NCI-H128 (cell line): ENCODE measurements around the gene TAS1R3.
A peak's percentile ranks its signal among the peaks of the same experiment; 100 is the strongest.

Experiments used
- DNase-seq: peaks from one replicate; lab custom pipeline; 2025; ENCODE audit not compliant: unreplicated experiment; lab: John Stamatoyannopoulos, UW

The TAS1R3 gene

GRCh38 chr1:1331068-1331965 lies at the start of gene TAS1R3:
Gene TAS1R3 (plus strand): TSS chr1:1331280. CDS start chr1:1331346, 66 bp downstream.
- DNase-seq: no peak

- DNase-seq: no peak
These were observed 49.4 kb upstream of the TAS1R3 start for GRCh38 chr1:1281533-1282321.

- DNase-seq: no peak
These were observed 48.1 kb upstream of the TAS1R3 start for GRCh38 chr1:1282998-1283397.

DNA sequence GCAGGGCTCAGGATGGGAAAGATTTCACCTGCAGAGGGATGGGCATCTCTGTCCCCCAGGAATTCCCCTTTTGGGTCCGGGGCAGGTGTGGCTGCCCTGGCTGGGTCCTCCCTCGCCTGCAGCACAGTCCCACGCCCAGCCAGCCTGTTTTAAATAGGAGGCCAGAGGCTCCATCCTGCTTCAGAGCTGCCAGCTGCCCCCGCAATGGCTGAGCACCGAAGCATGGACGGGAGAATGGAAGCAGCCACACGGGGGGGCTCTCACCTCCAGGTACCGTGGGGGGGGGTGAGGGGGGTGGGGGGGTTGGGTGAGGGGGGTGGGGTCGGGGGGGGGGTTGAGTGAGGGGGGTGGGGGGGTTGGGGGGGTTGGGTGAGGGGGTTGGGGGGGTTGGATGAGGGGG lies 47.3 kb upstream of the TAS1R3 start:
- no peak for DNase-seq

- DNase-seq: no peak
These were observed 46.6 kb upstream of the TAS1R3 start for GRCh38 chr1:1284221-1285101.

DNA sequence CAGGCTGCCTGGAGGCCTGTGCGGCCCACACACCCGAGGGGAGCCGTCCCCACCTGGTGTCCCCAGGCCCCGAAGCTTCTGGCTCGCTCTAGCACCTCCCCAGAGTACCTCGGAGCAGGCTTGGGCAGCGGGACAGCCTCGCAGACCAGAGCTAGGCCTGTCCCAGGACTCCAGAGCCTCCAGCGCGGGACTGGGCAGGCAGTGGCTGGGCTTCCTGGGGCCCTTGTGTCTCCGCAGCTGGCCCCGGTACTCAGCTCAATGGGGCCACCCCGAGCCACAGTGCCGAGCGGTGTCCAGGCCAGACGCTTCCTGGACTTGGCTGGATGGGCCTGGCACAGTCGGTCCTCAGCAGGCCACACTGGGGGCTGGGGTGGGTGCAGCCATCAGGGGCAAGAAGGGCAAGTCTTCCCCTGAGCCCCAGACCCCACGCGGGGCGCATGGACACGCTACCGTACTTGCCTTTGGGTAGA lies 45.9 kb upstream of the TAS1R3 start:
- DNase-seq: no peak

DNA sequence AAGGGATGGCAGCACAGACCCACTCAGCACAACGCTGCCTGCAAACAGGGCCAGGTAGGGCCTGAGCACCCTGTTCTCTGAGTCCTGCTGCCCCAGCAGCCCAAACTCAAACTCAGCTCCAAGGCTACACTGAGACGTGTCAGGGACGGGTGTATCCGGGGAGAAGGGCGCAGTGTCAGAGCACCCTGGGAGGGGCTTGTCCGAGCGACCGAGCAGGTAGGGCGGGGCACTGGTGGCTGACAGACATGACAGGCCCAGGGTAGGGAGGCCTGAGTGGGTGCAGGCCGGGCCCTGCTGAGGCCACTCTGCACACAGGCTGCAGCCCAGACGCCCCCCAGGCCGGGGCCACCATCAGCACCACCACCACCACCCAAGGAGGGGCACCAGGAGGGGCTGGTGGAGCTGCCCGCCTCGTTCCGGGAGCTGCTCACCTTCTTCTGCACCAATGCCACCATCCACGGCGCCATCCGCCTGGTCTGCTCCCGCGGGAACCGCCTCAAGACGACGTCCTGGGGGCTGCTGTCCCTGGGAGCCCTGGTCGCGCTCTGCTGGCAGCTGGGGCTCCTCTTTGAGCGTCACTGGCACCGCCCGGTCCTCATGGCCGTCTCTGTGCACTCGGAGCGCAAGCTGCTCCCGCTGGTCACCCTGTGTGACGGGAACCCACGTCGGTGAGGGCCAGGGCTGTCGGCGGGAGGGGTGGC lies 45.3 kb upstream of the TAS1R3 start:
- no peak for DNase-seq

- no peak for DNase-seq
These were observed 44.5 kb upstream of the TAS1R3 start for GRCh38 chr1:1286313-1287261.

GRCh38 chr1:1287288-1288110 lies 43.6 kb upstream of the TAS1R3 start:
- DNase-seq: no peak

DNA sequence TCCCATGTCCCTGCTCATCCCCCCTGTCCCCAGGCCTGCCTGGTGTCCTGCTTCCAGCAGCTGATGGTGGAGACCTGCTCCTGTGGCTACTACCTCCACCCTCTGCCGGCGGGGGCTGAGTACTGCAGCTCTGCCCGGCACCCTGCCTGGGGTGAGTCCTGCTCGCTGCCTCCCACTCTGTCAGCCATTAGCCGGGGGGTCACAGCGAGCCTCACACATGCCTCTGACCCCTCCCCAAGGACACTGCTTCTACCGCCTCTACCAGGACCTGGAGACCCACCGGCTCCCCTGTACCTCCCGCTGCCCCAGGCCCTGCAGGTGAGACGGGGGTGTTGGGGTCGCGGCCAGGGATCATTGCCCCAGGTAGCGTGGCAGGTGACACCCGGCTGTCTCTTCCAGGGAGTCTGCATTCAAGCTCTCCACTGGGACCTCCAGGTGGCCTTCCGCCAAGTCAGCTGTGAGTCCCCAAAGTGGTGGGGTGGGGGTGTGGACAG lies 40.8 kb upstream of the TAS1R3 start:
- no peak for DNase-seq

DNA sequence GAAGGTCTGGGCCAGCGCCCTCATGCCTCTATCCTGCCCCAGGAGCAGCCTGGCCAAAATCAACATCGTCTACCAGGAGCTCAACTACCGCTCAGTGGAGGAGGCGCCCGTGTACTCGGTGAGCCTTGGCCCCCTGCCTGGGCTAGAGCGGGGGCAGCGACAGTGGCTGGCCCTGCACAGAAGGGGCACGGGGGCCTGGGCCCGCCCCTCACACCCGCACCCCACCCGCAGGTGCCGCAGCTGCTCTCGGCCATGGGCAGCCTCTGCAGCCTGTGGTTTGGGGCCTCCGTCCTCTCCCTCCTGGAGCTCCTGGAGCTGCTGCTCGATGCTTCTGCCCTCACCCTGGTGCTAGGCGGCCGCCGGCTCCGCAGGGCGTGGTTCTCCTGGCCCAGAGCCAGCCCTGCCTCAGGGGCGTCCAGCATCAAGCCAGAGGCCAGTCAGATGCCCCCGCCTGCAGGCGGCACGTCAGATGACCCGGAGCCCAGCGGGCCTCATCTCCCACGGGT lies 40.0 kb upstream of the TAS1R3 start:
- DNase-seq: no peak

- DNase-seq: peak; percentile 34
These were observed 39.3 kb upstream of the TAS1R3 start for GRCh38 chr1:1291548-1292441.

GRCh38 chr1:1292442-1292779 lies 38.7 kb upstream of the TAS1R3 start:
- no peak for DNase-seq

DNA sequence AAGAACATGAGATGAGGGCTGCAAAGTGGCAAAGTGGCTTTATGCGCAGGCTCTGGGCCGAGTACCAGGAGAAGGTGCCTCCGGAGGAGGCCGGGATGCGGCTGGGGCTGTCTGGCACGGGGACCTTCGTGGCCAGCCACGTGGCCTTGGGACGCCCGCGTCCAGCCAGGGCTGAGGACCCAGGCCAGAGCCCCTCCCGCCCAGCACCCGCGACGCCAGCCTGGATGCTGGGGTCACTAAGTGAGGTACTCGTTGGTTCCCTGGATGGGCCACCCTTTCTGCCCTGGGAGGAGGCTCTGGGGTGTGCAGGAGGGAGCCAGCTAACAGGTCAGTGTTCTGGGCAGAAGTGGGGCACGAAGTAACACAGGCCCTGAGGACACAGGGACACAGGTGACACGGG lies 38.2 kb upstream of the TAS1R3 start:
- no peak for DNase-seq

GRCh38 chr1:1293263-1294249 lies 37.5 kb upstream of the TAS1R3 start:
- DNase-seq: no peak
